Fibroblast of skin of right quadriceps (primary cell): ENCODE results near the gene TTBK1.
A peak's percentile ranks its signal among the peaks of the same experiment; 100 is the strongest.

ENCODE experiments used
- DNase-seq: peaks from one replicate; pipeline ENCODE4 v3.0.0-alpha.2; 2013

TTBK1 gene

DNA sequence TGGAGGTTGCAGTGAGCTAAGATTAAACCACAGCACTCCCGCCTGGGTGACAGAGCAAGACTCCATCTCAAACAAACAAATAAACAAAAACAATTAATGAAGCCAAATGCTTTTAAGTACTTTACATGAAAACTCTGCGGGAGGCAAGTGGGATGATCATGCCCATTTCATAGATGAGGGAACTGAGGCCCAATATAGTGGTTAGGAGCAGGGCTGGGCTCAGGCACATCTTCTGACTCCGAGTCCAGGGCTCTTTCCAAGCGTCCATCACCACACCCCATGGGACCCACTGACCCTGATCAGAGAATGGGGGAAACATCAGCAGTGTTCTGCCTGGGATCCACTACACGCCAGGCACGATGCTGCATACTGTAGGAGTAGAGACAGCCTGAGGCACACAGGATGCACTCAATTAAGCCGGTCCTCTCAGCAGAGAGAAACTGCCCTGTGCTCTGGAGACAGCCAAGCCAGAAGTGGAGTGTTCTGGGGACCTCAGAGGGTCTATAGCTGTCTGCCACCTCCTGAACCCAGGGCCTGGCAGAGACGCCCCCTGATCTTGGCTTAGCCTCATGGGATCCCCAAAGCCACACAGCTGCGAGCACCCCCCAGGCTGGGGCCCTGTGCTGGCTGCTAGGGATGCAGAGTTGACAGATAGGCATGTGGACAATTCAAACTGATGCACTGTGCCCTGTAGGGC, 13.5 kb downstream of the TTBK1 start:
- DNase-seq, result no peak

GRCh38 chr6:43257367-43258145, 14.3 kb downstream of the TTBK1 start:
- DNase-seq, result no peak

- no peak for DNase-seq
Measured at GRCh38 chr6:43258180-43258579, 14.9 kb downstream of the TTBK1 start.

DNA sequence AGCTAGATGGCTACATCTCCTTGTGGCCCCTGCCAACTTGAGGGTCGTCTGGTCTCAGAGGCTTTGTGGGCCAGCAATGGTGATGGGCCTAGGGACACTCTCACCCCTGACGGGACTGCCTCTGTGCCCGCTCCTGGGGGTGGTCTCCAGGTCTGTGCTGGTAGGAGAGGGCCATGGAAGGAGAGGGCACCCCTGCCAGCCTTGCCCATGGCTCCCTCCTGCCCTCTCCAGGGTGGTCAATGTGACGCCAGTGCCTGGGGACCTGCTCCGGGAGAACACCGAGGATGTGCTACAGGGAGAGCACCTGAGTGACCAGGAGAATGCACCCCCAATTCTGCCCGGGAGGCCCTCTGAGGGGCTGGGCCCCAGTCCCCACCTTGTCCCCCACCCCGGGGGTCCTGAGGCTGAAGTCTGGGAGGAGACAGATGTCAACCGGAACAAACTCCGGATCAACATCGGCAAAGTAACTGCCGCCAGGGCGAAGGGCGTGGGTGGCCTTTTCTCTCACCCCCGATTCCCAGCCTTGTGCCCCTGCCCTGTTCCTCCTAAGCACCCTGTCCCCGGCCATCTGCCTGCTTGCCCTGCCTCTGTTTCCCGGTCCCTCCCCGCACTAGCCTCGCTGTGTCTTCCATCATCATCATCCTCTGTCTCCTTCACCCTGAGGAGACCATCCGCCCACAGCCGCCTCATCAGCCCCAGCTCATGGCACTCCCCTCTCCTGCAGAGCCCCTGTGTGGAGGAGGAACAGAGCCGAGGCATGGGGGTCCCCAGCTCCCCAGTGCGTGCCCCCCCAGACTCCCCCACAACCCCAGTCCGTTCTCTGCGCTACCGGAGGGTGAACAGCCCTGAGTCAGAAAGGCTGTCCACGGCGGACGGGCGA, 15.8 kb downstream of the TTBK1 start:
- DNase-seq, result no peak

DNA sequence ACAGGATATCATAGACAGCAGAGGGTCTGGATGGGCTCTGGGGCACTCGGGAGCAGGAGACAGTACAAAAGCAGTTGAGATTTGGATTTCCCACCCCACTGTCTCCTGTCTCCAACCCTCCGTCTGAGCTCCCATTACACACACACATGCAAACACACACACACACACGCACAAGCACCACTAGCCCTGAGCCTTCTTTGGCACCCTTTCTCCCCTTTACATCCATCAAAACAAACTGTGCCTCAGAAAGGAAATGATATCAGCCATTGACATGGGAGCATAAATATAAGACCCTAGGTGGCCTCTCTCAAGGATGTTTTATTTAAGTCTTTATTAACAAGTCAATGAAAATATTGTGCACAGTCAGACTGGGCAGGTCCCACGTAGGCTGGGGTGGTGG, 17.5 kb downstream of the TTBK1 start:
- DNase-seq, result no peak

DNA sequence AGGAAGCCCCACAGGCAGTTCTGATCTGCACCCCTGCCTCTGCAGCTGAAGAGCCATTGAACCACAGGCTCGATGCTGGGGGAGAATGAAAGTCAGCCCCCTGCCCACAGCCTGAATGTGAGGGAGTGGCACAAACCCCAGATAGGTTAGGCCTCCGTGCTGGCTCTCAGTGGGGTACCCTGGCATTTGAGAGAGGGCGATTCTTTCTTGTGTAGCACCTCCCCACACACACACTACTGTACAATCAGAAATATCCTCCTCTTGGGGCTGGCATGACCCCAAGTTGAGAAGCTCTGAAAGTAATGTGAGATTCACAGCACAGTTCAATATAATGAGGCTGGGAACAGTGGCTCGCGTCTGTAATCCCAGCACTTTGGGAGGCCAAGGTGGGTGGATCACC, 17.9 kb downstream of the TTBK1 start:
- no peak for DNase-seq

DNA sequence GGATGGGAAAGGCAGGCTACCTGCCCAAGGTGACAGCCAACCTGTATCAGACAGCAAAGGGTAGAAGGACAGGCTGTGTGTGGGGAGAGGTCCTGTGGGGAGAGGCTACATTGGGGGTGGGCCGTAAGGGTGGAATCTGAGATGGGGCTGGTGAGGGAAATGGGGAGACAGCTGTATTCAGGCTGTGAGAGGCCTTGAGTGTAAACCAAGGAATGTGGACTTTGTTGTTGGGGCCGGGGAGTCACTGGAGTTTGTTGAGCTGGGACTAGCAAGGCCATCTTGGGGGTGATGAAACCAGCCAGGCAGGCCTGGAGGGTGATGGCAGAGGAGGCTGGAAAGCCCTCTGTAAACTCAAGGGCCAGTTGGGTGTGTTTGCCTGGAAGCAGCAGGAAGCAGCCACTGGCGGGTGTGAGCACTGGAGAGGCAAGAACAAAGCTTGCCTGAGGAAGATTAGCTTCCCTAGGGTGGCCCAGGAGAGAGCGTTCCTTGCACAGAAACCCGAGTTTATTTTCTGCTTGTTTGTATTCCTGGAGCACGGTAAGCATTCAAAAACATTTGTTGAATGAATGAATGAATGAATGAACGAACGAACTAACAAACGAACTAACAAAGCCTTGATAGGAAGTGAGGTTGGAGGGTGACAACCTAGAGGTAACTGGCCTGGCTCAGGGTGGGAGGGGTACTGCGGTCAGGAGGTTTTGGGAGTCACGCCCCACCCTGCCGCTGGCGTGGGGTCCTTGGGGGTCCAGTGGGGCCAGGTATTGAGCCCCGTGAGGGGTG, 18.9 kb downstream of the TTBK1 start:
- no peak for DNase-seq

GRCh38 chr6:43262780-43263313, 19.6 kb downstream of the TTBK1 start:
- DNase-seq, result no peak

DNA sequence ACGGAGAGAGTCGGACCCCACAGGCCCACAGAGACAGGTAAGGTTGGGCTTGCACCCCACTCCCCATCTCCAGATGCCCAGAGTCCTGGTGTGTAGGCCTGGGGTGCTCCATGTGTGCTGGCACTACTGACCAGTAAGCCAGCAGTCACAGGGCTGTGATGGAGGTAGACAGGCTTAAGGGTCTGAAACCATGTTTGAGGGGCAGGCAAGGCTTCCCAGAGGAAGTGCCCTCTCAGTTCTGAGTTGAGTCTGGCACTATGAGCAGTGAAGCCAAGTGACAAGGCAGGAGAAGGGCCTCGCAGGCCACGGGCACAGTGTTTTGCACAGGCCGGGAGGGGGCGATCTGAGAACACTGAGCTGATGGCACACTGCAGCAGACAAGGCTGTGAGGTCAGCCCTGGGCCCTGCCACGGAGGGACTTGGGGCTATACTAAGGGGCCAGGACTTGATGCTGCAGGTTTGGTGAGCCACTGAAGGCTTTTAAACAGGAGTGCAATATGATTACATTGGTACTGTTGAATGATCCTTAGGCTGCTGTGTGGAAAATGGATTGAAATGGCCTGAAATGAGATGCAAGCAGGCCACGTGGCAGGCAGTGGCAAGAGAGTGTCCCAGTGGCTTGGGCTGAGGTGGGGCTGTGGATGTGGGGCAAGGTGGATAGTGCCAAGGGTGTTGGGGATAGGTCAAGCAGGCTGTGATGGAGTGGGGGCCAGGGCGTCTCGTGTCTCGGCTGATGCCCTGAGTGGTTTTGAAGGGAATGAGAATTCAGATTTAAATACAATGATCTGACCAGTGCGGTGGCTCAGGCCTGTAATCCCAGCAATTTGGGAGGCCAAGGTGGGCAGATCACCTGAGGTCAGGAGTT, 20.3 kb downstream of the TTBK1 start:
- peak; percentile 57 for DNase-seq

GRCh38 chr6:43264599-43265145, 21.4 kb downstream of the TTBK1 start:
- no peak for DNase-seq

DNA sequence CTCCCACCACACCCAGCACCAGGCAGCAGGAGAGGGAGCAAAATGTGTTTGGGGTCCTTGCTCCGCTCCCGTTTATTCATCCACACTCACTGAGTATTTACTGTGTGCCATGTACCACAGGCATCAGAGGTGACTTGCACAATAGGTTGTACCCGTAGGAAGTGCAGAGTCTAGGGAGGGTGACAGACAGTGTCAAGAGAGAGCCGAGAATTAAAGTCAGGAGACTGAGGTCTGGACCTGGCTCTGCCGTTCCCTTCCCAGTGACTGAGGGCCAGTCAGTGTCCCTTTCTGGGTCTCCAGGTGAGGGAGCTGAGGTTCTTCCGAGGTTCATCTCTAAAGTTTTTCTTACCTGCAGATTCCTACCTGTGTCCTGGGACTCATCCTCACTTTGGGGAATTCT, 22.3 kb downstream of the TTBK1 start:
- DNase-seq, result no peak

DNA sequence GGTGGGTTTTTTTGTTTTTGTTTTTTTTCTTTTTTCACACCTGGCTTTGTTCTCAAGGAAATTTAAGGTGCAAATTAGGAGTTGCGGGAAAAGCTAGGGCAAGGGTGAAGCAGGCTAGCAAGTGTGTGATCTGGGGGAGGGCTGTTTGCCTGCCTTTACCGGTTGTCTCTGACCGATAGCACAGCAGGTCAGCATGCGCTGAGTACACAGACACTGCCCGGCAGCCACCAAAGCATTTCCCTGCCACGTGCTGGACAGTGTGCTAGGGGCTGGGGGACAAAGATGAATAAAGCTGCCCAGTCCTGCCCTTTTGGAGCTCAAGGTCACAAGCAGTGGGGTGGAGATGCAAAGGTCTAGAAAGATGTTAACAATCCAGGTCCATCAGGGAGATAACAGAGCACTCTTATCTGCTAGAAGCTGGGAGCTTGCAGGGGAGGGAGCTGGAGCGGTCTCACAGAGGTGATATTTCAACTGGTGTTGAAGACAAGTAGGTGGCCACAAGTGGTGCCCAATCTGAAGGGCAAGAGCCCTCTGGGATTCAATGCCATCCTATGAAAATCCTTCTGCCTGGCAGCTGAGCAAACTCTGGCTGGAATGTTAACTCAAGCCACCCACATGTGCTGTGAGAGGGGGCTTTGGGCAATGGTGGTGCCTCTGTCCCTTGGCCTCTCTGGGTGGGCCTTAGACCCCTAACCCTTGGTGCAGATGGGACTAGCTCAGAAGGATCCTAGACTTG, 24.5 kb downstream of the TTBK1 start:
- no peak for DNase-seq

DNA sequence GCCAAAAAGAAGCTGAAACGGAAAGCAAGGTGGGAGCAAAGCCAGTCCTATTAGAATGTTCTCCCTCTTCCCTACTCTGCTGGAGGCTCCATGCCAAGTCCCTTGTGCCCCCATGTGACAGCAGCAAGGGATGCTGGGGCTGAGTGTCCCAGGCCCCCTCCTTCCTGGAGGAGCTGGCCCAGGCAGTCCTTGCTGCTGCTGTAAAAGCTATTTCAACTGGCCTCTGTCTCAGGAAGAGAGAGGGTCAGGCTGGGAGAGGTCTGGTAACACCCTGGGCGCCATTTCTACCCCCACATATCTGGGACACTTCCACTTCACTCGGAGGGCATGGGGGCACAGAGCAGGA, 25.0 kb downstream of the TTBK1 start:
- no peak for DNase-seq

DNA sequence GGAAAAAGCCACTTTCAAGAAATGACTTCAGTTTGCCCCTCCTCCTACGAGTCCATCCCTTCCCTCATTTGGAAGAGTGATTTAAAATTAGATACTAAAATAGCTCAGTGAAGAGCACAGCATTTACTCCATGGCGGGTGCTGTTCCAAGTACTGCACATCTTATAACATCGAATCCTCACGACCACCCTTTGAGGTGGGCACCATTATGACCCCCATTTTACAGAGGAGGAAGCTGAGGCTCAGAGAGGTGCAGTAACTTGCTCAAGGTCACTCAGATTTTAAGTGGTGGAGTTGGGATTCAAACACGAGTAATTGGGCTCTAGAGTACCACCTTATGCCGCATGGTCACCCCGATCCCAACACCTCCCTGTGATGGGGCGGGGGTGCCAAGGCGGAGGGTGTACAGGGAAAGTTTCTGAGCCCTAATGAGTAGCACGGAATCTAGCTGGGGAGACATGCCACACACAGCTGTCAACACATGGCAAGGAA, 25.5 kb downstream of the TTBK1 start:
- no peak for DNase-seq

- DNase-seq, result peak; percentile 18
Measured at GRCh38 chr6:43269273-43270007, 26.2 kb downstream of the TTBK1 start.

DNA sequence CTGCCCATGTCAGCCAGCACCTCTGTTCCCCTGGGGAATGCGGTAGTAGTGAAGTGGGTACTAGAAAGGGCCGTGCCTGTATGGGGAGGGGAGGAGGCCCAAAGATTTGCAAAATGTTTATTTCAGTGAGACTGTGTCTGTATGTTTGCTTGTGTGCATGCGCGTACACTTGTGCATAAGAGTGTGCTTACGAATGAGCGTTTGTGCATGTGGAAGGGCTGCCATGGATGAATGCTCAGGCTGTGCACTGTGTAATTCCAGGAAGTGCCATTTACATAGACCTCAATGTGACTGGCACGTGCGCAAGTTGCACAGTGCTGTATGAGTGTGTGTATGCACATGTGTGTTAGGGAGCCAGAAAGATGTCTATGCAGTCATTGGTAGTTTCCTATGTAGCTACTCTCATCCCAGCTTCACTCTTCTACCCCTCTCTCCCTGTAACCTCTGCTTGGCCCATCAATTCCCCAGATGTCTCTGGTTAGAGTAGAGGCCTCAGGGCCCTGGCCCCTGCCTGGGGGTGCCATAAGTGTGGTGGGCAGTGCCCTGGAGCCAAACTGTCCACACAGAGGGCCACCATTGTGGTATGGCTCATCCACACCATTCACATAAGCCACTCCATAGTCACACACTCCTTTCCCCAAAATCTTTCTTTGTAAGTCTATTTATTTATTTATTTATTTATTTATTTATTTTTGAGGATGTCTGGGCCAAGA, 28.0 kb downstream of the TTBK1 start:
- no peak for DNase-seq

GRCh38 chr6:43271944-43272343, 28.7 kb downstream of the TTBK1 start:
- no peak for DNase-seq

- no peak for DNase-seq
Measured at GRCh38 chr6:43273707-43274106, 30.4 kb downstream of the TTBK1 start.
